Stimulated activated naive CD8-positive, alpha-beta T cell treated with anti-CD3 and anti-CD28 coated beads, Interleukin-15, Interleukin-2, amounts not matched to agents 100 ng/mL and 50 ng/mL, for 24 hours (primary cell): Measurements from ENCODE around the gene C6orf47.
"Not testable (repeated sequence)": the region's sequence is repeated elsewhere in the genome, so short reads cannot be mapped to it uniquely, and the experiment has no call there.

Experiments
- H3K27ac Mint-ChIP-seq: one replicate; pipeline ENCODE4 v1.8.0; 2021; ENCODE audit warnings: mild to moderate bottlenecking, mixed read lengths
- H3K27me3 Mint-ChIP-seq: one replicate; pipeline ENCODE4 v1.8.0; 2021; ENCODE audit warnings: mixed read lengths
- H3K36me3 Mint-ChIP-seq: one replicate; pipeline ENCODE4 v1.8.0; 2021; ENCODE audit warnings: low read depth, mixed read lengths
- H3K4me1 Mint-ChIP-seq: one replicate; pipeline ENCODE4 v1.8.0; 2021; ENCODE audit warnings: low read depth, mixed read lengths
- H3K4me3 Mint-ChIP-seq: one replicate; pipeline ENCODE4 v1.8.0; 2021; ENCODE audit warnings: mild to moderate bottlenecking, mixed read lengths
- H3K9me3 Mint-ChIP-seq: one replicate; pipeline ENCODE4 v1.8.0; 2021; ENCODE audit warnings: mixed read lengths

The C6orf47 gene

DNA sequence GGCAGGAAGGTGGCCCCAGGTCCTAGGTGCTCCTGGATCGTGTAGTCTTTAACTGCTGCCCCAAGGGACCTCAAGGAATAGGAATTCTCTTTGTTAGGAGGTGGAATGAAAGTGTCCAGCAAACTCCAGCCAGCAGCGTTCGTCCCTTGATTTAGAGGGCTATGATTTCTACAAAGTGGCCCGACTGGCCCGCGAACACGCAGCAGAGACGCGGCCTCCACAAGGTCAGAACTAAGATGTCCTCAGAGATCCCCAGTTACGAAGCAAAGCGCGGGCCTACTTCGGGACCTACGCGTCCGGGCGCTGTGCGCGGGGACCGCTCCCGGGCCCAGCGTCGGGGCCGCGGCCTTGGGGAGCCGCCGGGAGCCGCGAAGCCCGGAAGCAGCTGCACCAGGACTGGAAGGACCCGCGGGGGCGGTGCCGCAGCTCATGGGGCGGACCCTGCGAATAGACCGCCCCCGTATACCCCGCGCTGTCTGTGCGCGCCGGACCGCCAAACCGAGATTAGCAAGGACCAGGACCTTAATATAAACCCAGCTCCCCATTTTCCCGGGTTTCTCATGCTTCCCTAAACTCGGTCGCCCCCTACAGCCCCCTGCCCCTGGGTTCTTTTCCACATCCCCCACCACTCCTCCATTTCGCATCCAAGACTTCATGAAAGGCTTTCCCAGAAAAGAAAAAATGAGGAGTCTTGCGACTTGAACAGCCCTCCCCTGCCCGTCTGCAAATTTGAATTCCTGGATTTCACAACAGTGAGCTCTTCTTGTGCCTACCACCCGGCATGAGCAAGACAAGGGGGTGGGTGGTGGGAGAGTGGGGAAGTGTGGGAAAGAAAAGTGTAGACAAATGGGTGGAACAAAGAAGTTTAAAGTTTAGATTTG is at the start of gene C6orf47:
Gene C6orf47 (minus strand): TSS at position 398 of the 881 bp plus-strand sequence. CDS start 831 bp downstream, outside the sequence.
- H3K4me3 Mint-ChIP-seq = peak within 1 kb of the TSS; percentile 96

DNA sequence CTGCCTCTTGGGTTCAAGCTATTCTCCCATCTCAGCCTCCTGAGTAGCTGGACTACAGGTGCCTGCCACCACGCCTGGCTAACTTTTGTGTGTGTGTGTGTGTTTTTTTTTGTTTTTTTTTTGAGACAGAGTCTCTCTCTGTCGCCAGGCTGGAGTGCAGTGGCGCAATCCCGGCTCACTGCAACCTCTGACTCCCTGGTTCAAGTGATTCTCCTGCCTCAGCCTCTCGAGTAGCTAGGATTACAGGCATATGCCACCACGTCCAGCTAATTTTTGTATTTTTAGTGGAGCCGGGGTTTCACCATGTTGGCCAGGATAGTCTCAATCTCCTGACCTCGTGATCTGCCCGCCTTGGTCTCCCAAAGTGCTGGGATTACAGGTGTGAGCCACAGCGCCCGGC is 48.6 kb upstream of the C6orf47 start:
- peaks cover 14% of the 10 kb centered on the region for H3K4me1 Mint-ChIP-seq
- H3K36me3 Mint-ChIP-seq, H3K4me3 Mint-ChIP-seq, H3K27me3 Mint-ChIP-seq, H3K9me3 Mint-ChIP-seq, H3K27ac Mint-ChIP-seq: not testable (repeated sequence)

More for the DNA sequence above, at the start of gene C6orf47:
- peaks cover 83% of the 10 kb centered on the region for H3K4me1 Mint-ChIP-seq
- peaks cover 53% of the 10 kb centered on the region for H3K36me3 Mint-ChIP-seq
- peak within 1 kb of the TSS; percentile 96 for H3K27ac Mint-ChIP-seq
- H3K27me3 Mint-ChIP-seq = no peaks in the 10 kb centered on the region
- H3K9me3 Mint-ChIP-seq = no peaks in the 10 kb centered on the region

- Mint-ChIP-seq H3K36me3 (no peaks in the 10 kb centered on the region), H3K9me3 (no peaks in the 10 kb centered on the region), H3K27me3 (no peaks in the 10 kb centered on the region), H3K27ac (no peak overlapping the region), H3K4me3 (no peak overlapping the region), H3K4me1 (peaks cover 14% of the 10 kb centered on the region)
Observed at GRCh38 chr6:31708224-31708623, 47.6 kb upstream of the C6orf47 start.

DNA sequence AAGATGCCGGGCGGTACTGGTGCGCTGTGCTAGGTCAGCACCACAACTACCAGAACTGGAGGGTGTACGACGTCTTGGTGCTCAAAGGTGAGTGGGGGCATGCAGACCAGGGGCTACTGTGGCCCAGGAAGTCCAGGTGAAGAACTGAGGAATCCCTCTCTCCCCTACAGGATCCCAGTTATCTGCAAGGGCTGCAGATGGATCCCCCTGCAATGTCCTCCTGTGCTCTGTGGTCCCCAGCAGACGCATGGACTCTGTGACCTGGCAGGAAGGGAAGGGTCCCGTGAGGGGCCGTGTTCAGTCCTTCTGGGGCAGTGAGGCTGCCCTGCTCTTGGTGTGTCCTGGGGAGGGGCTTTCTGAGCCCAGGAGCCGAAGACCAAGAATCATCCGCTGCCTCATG is 47.1 kb upstream of the C6orf47 start:
- no peak overlapping the region for H3K4me3 Mint-ChIP-seq
- H3K36me3 Mint-ChIP-seq = no peaks in the 10 kb centered on the region
- no peaks in the 10 kb centered on the region for H3K27me3 Mint-ChIP-seq
- H3K4me1 Mint-ChIP-seq = peaks cover 14% of the 10 kb centered on the region
- no peaks in the 10 kb centered on the region for H3K9me3 Mint-ChIP-seq
- no peak overlapping the region for H3K27ac Mint-ChIP-seq

DNA sequence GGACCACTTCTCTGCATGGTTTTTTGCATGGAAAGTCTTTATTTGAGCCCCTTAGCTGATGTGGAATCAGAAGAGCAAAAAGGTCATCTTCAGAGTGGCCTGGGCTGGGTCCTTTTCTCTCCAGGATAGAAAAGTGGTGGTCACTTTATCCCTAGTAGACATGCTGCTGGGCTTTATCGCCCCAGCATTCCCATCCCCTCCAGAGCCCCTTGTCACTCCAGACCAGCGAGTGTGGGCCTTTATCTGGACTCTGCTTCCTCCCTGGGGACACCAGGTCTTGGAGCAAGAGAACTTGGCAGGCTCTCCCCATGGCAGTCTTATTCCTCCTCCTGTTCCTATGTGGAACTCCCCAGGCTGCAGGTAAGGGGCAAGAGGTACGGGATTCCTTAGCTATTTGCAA is 46.0 kb upstream of the C6orf47 start, which contains the start of gene LY6G6F:
Gene LY6G6F (plus strand): TSS at position 268 of the 400 bp plus-strand sequence. CDS start 41 bp downstream, at position 309.
- peaks cover 22% of the 10 kb centered on the region for H3K4me1 Mint-ChIP-seq
- no peak within 1 kb of the TSS for H3K27ac Mint-ChIP-seq
- H3K9me3 Mint-ChIP-seq = no peaks in the 10 kb centered on the region
- H3K4me3 Mint-ChIP-seq = no peak within 1 kb of the TSS
- H3K36me3 Mint-ChIP-seq = no peaks in the 10 kb centered on the region
- H3K27me3 Mint-ChIP-seq = no peaks in the 10 kb centered on the region

DNA sequence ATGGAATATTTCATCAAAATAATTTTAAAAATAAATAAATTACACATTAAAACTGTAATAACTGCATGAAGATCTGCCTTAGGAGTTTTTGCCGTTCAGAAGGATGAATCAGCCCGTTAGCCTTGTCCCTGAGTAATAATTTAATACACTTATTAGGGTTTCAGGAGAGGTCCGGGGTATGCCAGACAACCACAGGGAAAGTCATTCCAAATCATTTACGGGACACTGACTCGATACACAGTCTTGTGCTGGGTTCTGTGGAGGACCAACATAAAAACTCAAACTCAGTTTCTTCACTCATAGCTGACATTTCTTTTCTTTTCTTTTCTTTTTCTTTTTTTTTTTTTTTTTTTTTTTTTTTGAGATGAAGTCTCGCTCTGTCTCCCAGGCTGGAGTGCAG is 45.4 kb upstream of the C6orf47 start:
- Mint-ChIP-seq H3K4me1 (peaks cover 23% of the 10 kb centered on the region), H3K4me3 (no peak overlapping the region), H3K36me3 (peaks cover 4% of the 10 kb centered on the region)

GRCh38 chr6:31702819-31703716 is 42.5 kb upstream of the C6orf47 start, which contains the start of gene ABHD16A:
TSS of gene ABHD16A (minus strand) at chr6:31703324. CDS start at chr6:31703281, 43 bp downstream.
- peak within 1 kb of the TSS; percentile 98 for H3K27ac Mint-ChIP-seq
- H3K4me3 Mint-ChIP-seq = peak within 1 kb of the TSS; percentile 100
- no peaks in the 10 kb centered on the region for H3K9me3 Mint-ChIP-seq
- H3K4me1 Mint-ChIP-seq = peaks cover 22% of the 10 kb centered on the region
- no peaks in the 10 kb centered on the region for H3K27me3 Mint-ChIP-seq
- peaks cover 11% of the 10 kb centered on the region for H3K36me3 Mint-ChIP-seq

More for the DNA sequence above, 45.4 kb upstream of the C6orf47 start:
- Mint-ChIP-seq H3K9me3 (no peaks in the 10 kb centered on the region), H3K27ac (no peak overlapping the region), H3K27me3 (no peaks in the 10 kb centered on the region)

- Mint-ChIP-seq H3K27me3 (no peaks in the 10 kb centered on the region), H3K4me3 (peak overlapping the region; percentile 100), H3K4me1 (peaks cover 29% of the 10 kb centered on the region), H3K9me3 (no peaks in the 10 kb centered on the region), H3K36me3 (peaks cover 17% of the 10 kb centered on the region), H3K27ac (peak overlapping the region; percentile 98)
Observed at GRCh38 chr6:31702405-31702818, 41.8 kb upstream of the C6orf47 start.

DNA sequence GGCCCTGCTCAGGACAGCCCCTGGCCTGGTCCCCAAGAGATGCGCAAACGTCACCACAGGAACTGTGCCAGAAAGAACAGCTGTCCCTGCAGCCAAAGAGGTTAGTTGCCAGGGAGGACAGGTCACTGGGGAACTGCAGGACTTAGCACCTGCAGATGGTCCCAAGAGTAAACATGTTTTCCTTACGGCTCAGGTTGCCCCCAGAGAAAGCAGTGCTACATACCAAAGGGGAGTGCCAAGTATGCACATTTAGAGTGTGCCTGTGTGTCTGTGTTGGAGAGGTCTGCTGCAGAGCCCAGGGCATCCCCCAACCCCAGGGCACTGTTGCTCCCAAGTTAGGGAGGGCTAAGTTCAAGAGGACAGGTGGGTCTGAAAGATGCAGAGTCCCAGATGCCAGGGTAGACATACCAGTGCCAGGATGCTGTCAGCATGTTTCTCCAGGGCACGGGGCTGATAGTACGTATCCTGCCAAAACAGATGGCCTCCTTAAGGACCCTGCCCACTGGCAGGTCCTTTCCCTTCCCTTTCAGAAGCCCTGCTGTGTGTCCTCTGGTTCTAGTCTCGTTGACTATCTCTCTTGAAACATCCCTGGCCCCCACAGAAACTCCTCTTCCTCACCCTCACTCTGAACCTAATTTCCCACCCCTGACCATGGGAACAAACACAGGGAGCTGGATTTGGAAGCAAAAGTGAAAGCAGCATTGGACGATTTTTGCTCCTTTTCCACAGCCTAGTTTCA is 41.3 kb upstream of the C6orf47 start:
- Mint-ChIP-seq H3K27ac (peak overlapping the region; percentile 98), H3K36me3 (peaks cover 21% of the 10 kb centered on the region), H3K9me3 (no peaks in the 10 kb centered on the region), H3K4me3 (peak overlapping the region; percentile 100), H3K4me1 (peaks cover 31% of the 10 kb centered on the region), H3K27me3 (no peaks in the 10 kb centered on the region)

GRCh38 chr6:31700740-31701401 is 40.3 kb upstream of the C6orf47 start:
- peak overlapping the region; percentile 32 for H3K27ac Mint-ChIP-seq
- H3K9me3 Mint-ChIP-seq = no peaks in the 10 kb centered on the region
- H3K4me1 Mint-ChIP-seq = peaks cover 31% of the 10 kb centered on the region
- no peaks in the 10 kb centered on the region for H3K27me3 Mint-ChIP-seq
- peaks cover 26% of the 10 kb centered on the region for H3K36me3 Mint-ChIP-seq
- H3K4me3 Mint-ChIP-seq = peak overlapping the region; percentile 100

DNA sequence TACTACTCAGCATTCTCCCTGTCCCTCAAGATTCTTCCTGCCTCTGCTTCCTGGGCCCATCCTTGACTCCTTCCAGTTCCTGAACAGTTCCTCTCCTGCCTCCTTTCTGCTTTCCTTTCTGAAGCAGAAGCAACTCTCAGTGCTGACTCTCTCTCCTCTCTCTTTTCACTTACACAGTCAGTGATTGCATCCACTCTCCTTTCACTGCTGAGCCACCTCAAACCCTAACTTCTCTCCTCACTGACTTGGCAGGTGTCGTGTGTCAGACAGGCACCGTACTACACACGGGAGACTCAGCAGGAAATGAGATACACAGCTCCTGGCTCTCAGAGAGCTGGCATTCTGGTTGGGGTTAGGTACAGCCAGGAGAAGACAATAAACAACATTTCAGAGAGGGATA is 37.0 kb upstream of the C6orf47 start:
- Mint-ChIP-seq H3K27ac (peak overlapping the region; percentile 26), H3K4me3 (no peak overlapping the region), H3K9me3 (no peaks in the 10 kb centered on the region), H3K27me3 (no peaks in the 10 kb centered on the region), H3K4me1 (peaks cover 27% of the 10 kb centered on the region), H3K36me3 (peaks cover 42% of the 10 kb centered on the region)

DNA sequence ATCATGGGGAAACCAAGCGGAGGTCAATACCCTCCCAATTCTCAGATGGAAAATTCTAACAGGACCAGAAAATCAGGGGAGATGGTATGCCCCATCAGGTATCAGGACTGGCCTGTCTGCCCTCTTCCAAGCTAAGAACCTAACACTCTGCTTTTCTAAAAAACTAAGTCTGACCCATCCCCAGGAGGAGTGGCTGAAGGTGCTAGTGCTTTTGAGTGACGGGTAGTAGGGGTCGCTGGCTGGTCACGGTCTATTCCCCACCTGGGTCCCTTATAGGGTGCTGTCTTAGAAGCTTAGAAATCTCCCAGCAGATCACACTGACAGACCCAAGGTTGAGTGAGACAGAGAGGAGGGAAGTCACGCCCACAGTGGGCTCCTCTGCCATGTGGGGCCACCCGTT is 33.0 kb upstream of the C6orf47 start:
- Mint-ChIP-seq H3K27me3 (no peaks in the 10 kb centered on the region), H3K9me3 (no peaks in the 10 kb centered on the region), H3K27ac (no peak overlapping the region), H3K36me3 (peaks cover 48% of the 10 kb centered on the region), H3K4me3 (no peak overlapping the region), H3K4me1 (peaks cover 25% of the 10 kb centered on the region)

DNA sequence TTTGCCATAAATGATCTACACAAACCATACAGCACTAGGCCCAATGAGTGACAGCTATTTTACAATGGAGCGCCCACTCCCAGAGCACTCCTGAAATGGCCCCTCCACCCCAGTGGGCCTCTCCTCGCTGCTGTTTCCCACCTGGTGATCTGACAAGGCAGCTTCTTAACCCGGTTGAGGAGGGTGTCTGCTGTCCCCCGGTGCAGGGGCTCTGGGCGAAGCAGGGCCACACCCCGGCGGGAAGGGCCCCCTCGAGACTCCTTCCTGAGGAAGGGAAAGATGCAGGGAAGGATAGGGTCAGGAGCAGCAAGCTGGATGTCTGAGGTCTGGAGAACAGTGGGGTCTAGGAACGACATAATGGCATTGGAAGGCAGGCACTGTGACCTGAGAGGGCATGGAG is 32.3 kb upstream of the C6orf47 start:
- no peaks in the 10 kb centered on the region for H3K27me3 Mint-ChIP-seq
- no peak overlapping the region for H3K4me3 Mint-ChIP-seq
- no peaks in the 10 kb centered on the region for H3K9me3 Mint-ChIP-seq
- peaks cover 23% of the 10 kb centered on the region for H3K4me1 Mint-ChIP-seq
- peaks cover 47% of the 10 kb centered on the region for H3K36me3 Mint-ChIP-seq
- no peak overlapping the region for H3K27ac Mint-ChIP-seq

- Mint-ChIP-seq H3K4me3 (no peak overlapping the region), H3K36me3 (peaks cover 45% of the 10 kb centered on the region), H3K9me3 (no peaks in the 10 kb centered on the region), H3K27me3 (no peaks in the 10 kb centered on the region), H3K4me1 (peaks cover 17% of the 10 kb centered on the region), H3K27ac (no peak overlapping the region)
Observed at GRCh38 chr6:31692353-31692752, 31.8 kb upstream of the C6orf47 start.
